Calu3 (cell line): Measurements from ENCODE around the gene PRKAR2B. TPM values are rescaled to one million over a fixed set of nuclear protein-coding genes. Genes with fewer than 3 reads are reported as not detected.

Experiments
- BruUV-seq: library from RNA; stranded (reverse); fragments of 400-500 nt; replicated peaks from 2 replicates; lab custom pipeline; 2021; lab: Mats Ljungman, UMichigan
- CTCF ChIA-PET: fragments of 300-600 bp; sonication (Branson Sonifier 250); formaldehyde crosslinking; loops from one replicate; lab custom pipeline; 2022; ENCODE audit warnings: antibody characterized with exemption; lab: Charles Lee
- DNase-seq: peaks from one replicate; pipeline ENCODE4 v3.0.0; 2022
- H3K27ac Mint-ChIP-seq: one replicate; pipeline ENCODE4 v1.8.0; 2022; ENCODE audit warnings: mixed read lengths; ENCODE audit not compliant: unreplicated experiment
- H3K27me3 Mint-ChIP-seq: one replicate; pipeline ENCODE4 v1.8.0; 2022; ENCODE audit warnings: mixed read lengths; ENCODE audit not compliant: unreplicated experiment
- H3K36me3 Mint-ChIP-seq: one replicate; pipeline ENCODE4 v1.8.0; 2022; ENCODE audit warnings: mild to moderate bottlenecking, moderate library complexity, mixed read lengths; ENCODE audit not compliant: insufficient read depth, unreplicated experiment
- H3K4me1 Mint-ChIP-seq: one replicate; pipeline ENCODE4 v1.8.0; 2022; ENCODE audit warnings: mild to moderate bottlenecking, low read depth, mixed read lengths; ENCODE audit not compliant: unreplicated experiment
- H3K4me3 Mint-ChIP-seq: one replicate; pipeline ENCODE4 v1.8.0; 2022; ENCODE audit warnings: mild to moderate bottlenecking, low read depth, moderate library complexity, mixed read lengths; ENCODE audit not compliant: unreplicated experiment
- H3K9me3 Mint-ChIP-seq: one replicate; pipeline ENCODE4 v1.8.0; 2022; ENCODE audit warnings: low read depth, mixed read lengths; ENCODE audit not compliant: unreplicated experiment
- CTCF ChIP-seq: fragments of 200-600 bp; IDR thresholded peaks from one replicate; pipeline ENCODE4 v1.8.0; 2022; ENCODE audit warnings: antibody characterized with exemption; ENCODE audit not compliant: unreplicated experiment
- intact Hi-C: fragments of 100-400 bp; cut with micrococcal nuclease; formaldehyde crosslinking; loops from one replicate; pipeline ENCODE4 v1.10.0; 2022; ENCODE audit not compliant: unreplicated experiment
- total RNA-seq: library from RNA; stranded (reverse); gene quantifications from 2 replicates; pipeline ENCODE4 v1.2.3, GENCODE V29; 2022

Gene PRKAR2B
- total RNA-seq, 1 experiment from 2014 or later, result 3.1 TPM

- intact Hi-C loops, result no loop called here
- no peak overlapping the region for H3K27ac Mint-ChIP-seq
- peaks cover 8% of the 10 kb centered on the region for H3K4me1 Mint-ChIP-seq
- H3K4me3 Mint-ChIP-seq, result no peak overlapping the region
- CTCF ChIA-PET, result interaction anchor here (1.0 kb wide), 1 partner anchor 11 kb away, joined by 3 read pairs; no protein-coding TSS in a partner anchor
- TF ChIP-seq CTCF, result no peak
- no peaks in the 10 kb centered on the region for H3K9me3 Mint-ChIP-seq
- H3K36me3 Mint-ChIP-seq, result peaks cover 29% of the 10 kb centered on the region
- no peak for DNase-seq
- no TSS peak for BruUV-seq
- H3K27me3 Mint-ChIP-seq, result no peaks in the 10 kb centered on the region
Measured at GRCh38 chr7:107181172-107181571, 136.7 kb downstream of the PRKAR2B start.

GRCh38 chr7:107185716-107186115 is 141.2 kb downstream of the PRKAR2B start:
- BruUV-seq, result no TSS peak
- Mint-ChIP-seq H3K4me3 (no peak overlapping the region), H3K36me3 (peaks cover 39% of the 10 kb centered on the region), H3K27ac (no peak overlapping the region), H3K4me1 (peaks cover 1% of the 10 kb centered on the region), H3K27me3 (no peaks in the 10 kb centered on the region), H3K9me3 (no peaks in the 10 kb centered on the region)
- intact Hi-C loops, result no loop called here
- CTCF ChIA-PET, result no interaction called here
- DNase-seq, result no peak
- TF ChIP-seq CTCF, result no peak

GRCh38 chr7:107186240-107186639 is 141.7 kb downstream of the PRKAR2B start:
- H3K36me3 Mint-ChIP-seq, result peaks cover 34% of the 10 kb centered on the region
- CTCF ChIA-PET, result no interaction called here
- H3K27me3 Mint-ChIP-seq, result no peaks in the 10 kb centered on the region
- no peaks in the 10 kb centered on the region for H3K9me3 Mint-ChIP-seq
- no peak for TF ChIP-seq CTCF
- no peaks in the 10 kb centered on the region for H3K4me1 Mint-ChIP-seq
- BruUV-seq, result no TSS peak
- intact Hi-C loops, result no loop called here
- H3K4me3 Mint-ChIP-seq, result no peak overlapping the region
- DNase-seq, result no peak
- no peak overlapping the region for H3K27ac Mint-ChIP-seq

GRCh38 chr7:107187774-107188173 is 143.3 kb downstream of the PRKAR2B start:
- H3K27ac Mint-ChIP-seq, result no peak overlapping the region
- no peaks in the 10 kb centered on the region for H3K9me3 Mint-ChIP-seq
- BruUV-seq, result no TSS peak
- no peak for DNase-seq
- CTCF ChIA-PET, result no interaction called here
- H3K4me3 Mint-ChIP-seq, result no peak overlapping the region
- no peaks in the 10 kb centered on the region for H3K27me3 Mint-ChIP-seq
- peaks cover 34% of the 10 kb centered on the region for H3K36me3 Mint-ChIP-seq
- no peaks in the 10 kb centered on the region for H3K4me1 Mint-ChIP-seq
- no peak for TF ChIP-seq CTCF
- intact Hi-C loops, result no loop called here
